ENCODE results near the gene EGFR.
A peak's percentile ranks its signal among the peaks of the same experiment; 100 is the strongest.

EGFR gene

GRCh38 chr7:55231736-55232280 is 213.0 kb downstream of the EGFR start:
- no peak for DNase-seq

GRCh38 chr7:55233001-55233400 is 214.2 kb downstream of the EGFR start:
- no peak for DNase-seq

DNA sequence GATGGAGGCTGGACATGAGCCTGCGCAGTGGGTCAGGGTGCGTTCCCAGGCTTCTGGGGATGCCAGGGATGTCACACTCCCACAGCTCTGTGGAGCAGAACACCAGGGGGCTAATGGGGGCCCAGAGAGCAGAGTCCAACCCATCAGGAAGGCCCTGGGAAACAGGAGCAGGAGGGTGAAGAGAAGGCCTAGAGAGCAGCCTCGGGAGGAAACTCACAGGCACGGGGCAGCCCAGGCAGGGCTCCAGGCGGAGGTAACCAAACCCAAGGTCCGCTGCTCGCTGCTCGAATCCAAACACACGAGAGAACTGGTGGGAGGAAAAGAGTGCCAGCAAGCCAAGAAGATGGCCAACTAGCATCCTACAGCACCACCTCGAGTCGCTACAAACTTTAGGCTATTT is 215.6 kb downstream of the EGFR start:
- no peak for DNase-seq

DNA sequence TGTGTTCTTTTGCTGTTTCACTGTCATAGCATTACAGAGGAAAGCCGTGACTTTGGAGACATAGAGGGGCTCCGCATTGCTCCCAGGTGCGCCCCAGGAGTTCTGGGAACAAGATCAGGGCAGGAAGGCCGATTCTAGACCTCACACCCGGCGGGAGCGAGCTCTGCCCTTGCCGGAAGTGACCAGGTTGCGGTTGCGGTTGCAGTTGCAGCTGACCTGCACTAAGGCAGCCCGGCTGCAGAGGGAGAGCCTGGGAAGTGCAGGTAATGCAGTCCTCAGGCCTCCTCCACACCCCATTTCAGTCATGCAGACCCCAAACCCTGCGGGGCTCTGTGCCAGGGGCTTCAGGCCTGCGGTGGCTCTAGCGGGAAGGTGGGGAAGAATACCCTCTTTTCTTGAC is 216.3 kb downstream of the EGFR start:
- DNase-seq = no peak

GRCh38 chr7:55235801-55236200 is 217.0 kb downstream of the EGFR start:
- DNase-seq = no peak

DNA sequence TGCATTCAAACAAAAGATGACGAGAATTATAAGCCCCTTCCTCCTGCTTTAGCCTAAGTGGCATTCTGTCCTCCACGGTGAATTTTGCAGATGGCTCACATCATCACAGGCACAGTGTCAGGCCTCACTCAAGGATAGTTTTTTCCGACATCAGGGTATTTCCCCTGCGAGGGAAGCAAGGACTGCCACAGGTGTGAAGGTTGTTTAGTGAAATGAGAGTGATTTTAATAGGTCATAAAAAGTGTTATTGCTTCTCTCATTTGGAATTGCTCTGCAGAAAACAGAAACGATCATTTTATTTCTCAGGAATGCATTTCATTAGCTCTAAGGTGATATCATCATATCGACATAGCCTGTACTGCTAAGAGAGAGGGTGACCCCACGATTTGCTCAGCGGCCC is 217.7 kb downstream of the EGFR start:
- no peak for DNase-seq

DNA sequence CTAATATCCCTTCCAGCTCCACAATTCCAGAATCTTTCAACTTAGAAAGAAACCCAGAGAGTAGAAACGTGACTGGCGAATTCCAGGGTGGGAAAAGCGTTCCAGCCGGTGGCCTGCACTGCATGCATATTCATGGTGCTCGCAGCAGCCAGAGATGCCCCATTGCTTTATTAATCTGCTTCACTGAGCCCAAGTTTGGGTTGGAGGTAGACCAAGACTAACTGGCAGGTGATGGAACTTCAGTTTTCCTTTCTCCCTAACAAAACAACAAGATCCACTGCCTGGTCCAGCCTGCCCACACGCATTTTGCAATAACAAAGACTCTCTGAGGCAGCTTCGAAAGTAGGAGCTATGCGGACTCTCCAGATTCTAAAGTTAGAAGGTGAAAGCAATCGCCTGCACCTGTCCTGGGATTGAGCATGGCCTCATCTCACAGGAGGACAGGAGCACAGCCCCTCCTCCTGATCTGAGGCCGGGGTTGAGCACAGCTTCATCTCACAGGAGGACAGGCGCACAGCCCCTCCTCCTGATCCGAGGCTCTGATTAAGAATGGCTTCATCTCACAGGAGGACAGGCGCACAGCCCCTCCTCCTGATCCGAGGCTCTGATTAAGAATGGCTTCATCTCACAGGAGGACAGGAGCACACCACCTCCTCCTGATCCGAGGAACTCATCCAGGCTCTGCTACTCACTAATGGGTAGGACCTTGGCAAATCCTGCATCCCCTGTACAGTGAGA is 218.5 kb downstream of the EGFR start:
- DNase-seq = no peak

GRCh38 chr7:55239406-55239805 is 220.6 kb downstream of the EGFR start:
- DNase-seq = no peak

GRCh38 chr7:55240418-55241142 is 221.8 kb downstream of the EGFR start:
- no peak for DNase-seq

GRCh38 chr7:55241958-55242357 is 223.1 kb downstream of the EGFR start:
- DNase-seq = no peak

DNA sequence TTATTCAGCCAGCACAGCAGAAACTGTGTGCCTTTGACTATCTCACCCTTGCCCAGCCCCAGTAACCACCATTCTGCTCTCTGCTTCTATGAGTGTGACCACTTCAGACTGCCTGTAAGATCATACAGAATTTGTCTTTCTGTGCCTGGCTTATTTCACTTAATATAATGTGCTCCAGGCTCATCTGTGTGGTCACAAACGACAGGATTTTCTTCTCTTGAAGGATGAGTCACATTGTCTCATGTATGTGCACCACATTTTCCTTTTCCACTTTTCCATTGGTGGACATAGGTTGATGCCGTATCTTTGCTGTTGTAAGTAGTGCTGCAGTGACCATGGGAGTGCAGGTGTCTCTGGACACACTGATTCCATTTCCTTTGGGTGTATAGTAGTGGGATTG is 223.8 kb downstream of the EGFR start:
- DNase-seq = peak; percentile 44

- DNase-seq = no peak
Observed at GRCh38 chr7:55244006-55244745, 225.4 kb downstream of the EGFR start.

GRCh38 chr7:55245271-55245723 is 226.5 kb downstream of the EGFR start:
- peak; percentile 89 for DNase-seq

GRCh38 chr7:55246171-55246570 is 227.4 kb downstream of the EGFR start:
- no peak for DNase-seq

DNA sequence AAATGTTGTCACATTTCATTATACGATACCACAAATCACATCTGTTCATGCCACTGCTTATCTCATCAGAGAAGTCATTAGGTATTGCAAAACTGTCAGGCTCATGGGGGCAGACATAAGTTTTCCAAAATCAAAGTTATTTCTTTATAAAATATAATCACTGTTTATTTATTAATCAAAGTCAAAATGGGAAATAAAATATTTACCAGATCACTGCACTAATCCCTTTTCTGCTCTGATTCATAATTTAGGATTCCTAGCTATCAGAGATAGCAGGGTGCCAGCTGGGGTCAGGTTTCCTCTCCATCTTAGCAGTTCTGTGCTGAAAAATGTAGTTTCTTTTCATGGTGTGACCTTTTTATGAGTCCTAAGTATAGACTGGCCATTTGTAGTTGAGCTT is 228.6 kb downstream of the EGFR start:
- DNase-seq = peak; percentile 47

DNA sequence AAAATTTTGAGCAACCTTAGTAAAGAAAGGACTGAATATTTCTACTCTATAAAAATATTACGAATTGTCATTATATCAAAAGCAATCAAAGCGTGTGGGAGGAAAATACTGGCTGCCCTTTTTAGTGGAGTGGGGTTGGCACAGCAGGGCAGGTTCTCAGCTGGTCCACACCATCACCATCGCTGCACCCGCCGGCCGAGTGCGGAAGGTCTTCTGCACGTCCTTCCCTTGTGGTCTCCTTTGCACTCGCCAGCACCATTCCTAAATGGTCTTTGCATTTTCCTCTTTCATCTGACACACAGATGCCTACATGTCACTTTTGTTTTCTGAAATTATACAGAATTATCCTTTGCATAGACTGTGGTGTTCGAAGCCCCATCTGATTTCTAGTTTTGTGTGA is 229.7 kb downstream of the EGFR start:
- DNase-seq = no peak

- no peak for DNase-seq
Observed at GRCh38 chr7:55249332-55249731, 230.5 kb downstream of the EGFR start.

DNA sequence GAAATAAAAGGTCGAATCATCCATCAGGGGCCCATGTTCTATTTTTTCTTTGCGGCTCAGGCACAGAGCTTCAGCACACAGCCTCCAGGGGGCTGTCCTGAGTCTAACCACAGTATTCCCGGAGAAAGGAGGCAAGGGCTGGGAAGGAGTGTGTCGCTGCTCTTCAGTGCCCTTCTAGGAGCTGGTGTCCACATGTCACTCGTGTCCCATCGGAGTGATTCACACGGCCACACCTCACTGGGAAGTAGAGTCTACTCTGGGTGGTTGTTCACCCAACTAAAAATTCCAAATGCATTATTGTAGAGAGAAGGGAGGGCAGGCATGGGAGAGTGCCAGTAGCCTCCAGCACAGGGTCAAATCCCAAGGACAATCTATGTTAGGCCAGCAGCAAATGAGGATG is 231.5 kb downstream of the EGFR start:
- peak; percentile 35 for DNase-seq

DNA sequence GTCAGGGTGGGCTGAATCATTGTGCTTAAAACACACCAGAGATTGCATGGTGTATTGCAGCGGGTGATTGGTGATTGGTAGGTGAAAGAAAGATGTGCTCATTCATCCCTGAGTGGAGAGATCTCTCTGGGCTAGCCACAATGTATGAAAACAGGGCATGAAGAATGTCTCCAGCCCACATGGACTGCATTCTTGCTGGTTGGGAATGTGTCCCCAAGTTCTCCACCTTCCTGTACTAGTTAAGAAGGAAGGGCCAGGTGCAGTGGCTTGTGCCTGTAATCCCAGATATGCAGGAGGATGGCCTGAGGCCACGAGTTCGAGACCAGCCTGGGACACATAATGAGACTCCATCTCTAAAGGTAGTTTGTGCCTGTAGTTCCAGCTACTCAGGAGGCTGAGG is 232.5 kb downstream of the EGFR start:
- no peak for DNase-seq

DNA sequence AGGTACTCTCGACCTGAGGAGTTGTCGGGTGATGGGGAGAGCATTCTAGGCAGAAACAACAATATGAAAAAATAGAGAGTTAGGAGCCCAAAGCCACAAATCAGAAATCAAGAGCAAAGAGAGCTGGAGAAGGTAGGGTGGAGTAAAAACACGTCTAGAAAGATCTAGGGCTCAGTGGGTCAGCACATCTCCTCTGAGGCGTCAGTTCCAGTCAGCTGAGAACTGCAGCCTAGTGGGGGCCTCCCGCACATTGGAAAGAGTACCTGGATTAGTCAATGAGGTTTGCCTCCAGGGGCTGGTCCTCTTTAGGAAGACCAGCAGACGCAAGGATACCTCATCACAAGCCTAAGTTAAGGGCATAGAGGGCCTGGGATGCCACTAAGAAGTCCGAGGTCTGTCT is 233.1 kb downstream of the EGFR start:
- no peak for DNase-seq

DNA sequence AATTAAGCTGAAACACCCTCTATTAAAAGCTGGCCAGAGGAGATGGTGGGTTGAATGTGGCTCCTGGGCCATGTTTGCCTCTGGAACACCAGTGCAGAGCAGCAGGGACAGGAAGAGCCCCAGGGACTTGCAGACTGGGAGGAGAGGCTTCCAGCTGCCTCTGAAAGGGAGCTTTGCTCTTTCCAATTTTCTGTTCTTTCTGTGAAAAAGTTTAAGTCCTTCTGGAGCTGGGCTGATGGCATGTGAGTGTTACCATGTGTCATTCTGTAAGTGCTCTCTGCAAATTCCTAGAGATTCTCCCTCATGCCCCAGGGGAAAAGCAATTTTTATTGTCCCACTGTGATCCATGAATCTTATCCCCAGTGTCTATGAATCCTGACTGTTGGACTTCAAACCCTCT is 233.6 kb downstream of the EGFR start:
- peak; percentile 70 for DNase-seq

DNA sequence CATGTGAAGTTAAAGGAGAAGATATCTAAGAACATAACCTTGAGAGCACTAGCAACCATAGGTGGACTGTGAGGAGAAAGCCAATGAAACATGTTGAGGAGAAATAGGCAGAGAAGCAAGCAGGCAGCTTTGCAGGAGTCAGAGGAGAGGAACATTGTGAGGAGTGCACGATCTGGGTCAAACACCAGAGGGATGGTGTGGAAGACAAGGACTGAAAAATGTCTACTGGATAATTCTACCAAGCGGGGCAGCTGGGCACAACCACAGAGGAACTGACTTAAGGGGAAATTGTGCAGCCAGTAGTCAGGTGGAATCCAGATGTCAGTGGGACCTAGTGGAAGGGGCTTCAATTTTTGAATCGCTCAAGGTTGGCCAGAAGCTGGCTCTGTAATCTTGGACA is 234.4 kb downstream of the EGFR start:
- DNase-seq = no peak

DNA sequence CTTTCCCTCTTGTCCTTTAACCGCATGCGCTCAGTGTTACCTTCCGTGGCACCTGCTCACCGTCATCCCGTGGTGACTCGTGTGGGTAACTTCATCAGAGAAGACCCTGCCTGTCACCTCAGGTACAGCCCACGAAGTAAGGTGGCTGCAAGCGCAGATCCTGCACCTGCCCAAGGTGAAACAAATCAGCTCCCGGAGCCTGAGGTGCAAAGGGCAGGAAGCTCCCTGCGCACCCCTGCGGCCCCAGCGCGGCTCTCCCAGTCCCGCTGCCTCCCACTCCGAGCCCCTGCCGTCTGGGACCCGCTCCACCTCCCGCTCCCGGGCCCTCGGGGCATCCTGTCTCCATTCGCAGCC is 235.4 kb downstream of the EGFR start:
- no peak for DNase-seq
